Epidermal melanocyte (primary cell): ENCODE data around the gene GPR162.
A peak's percentile ranks its signal among the peaks of the same experiment; 100 is the strongest.
"Not testable (repeated sequence)": the region's sequence is repeated elsewhere in the genome, so short reads cannot be mapped to it uniquely, and the experiment has no call there.

ENCODE experiments used
- DNase-seq: peaks from one replicate; pipeline ENCODE4 v3.0.0; 2011; ENCODE audit warnings: low spot score; ENCODE audit not compliant: insufficient read length

Gene GPR162

GRCh38 chr12:6873094-6874014 is 51.7 kb downstream of the GPR162 start, which contains the start of gene SPSB2:
Gene SPSB2, minus strand, starts transcription at chr12:6873303. Its CDS starts 402 bp downstream, at chr12:6872901.
- DNase-seq, result peak; percentile 91

GRCh38 chr12:6874015-6874368 is 52.4 kb downstream of the GPR162 start:
- DNase-seq, result not testable (repeated sequence)
